GM23248 (cell line): ENCODE results near the gene NECTIN3. TPM values are rescaled to one million over a fixed set of nuclear protein-coding genes. Genes with fewer than 3 reads are reported as not detected.

Source experiments
- DNase-seq: peaks from one replicate; pipeline ENCODE4 v3.0.0-alpha.2; 2015
- H2AFZ ChIP-seq: fragments of 200-600 bp; sonication (generic); 2 replicates; pipeline ENCODE4 v1.6.1; 2016; ENCODE audit warnings: antibody characterized with exemption
- H3F3A ChIP-seq: fragments of 200-600 bp; sonication (generic); 2 replicates; pipeline ENCODE4 v1.6.1; 2016; ENCODE audit warnings: mild to moderate bottlenecking, antibody characterized with exemption, mixed run types; ENCODE audit not compliant: insufficient read depth
- H3K27ac ChIP-seq: fragments of 200-600 bp; sonication (generic); 2 replicates; pipeline ENCODE4 v1.5.1; 2016; ENCODE audit warnings: mild to moderate bottlenecking
- H3K27me3 ChIP-seq: fragments of 200-600 bp; sonication (generic); replicated peaks from 2 replicates; pipeline ENCODE4 v1.6.1; 2016; ENCODE audit warnings: mild to moderate bottlenecking; ENCODE audit not compliant: insufficient read depth
- H3K36me3 ChIP-seq: fragments of 200-600 bp; sonication (generic); 2 replicates; pipeline ENCODE4 v1.6.1; 2016; ENCODE audit warnings: low read depth, mild to moderate bottlenecking
- H3K4me1 ChIP-seq: fragments of 200-600 bp; sonication (generic); 2 replicates; pipeline ENCODE4 v1.6.1; 2016; ENCODE audit warnings: mild to moderate bottlenecking; ENCODE audit not compliant: insufficient read depth
- H3K4me2 ChIP-seq: fragments of 200-600 bp; sonication (generic); one replicate; pipeline ENCODE4 v1.6.1; 2016; ENCODE audit warnings: mild to moderate bottlenecking; ENCODE audit not compliant: unreplicated experiment
- H3K4me3 ChIP-seq: fragments of 200-600 bp; sonication (generic); 2 replicates; pipeline ENCODE4 v1.5.1; 2016; ENCODE audit warnings: mild to moderate bottlenecking
- H3K79me2 ChIP-seq: fragments of 200-600 bp; sonication (generic); 2 replicates; pipeline ENCODE4 v1.6.1; 2016; ENCODE audit warnings: mild to moderate bottlenecking; ENCODE audit not compliant: insufficient read depth
- H3K9ac ChIP-seq: fragments of 200-600 bp; sonication (generic); 2 replicates; pipeline ENCODE4 v1.6.1; 2016; ENCODE audit warnings: mild to moderate bottlenecking
- H3K9me2 ChIP-seq: fragments of 200-600 bp; sonication (generic); 2 replicates; pipeline ENCODE4 v1.6.1; 2016; ENCODE audit warnings: mixed run types, mild to moderate bottlenecking, moderate library complexity; ENCODE audit not compliant: insufficient read depth
- H3K9me3 ChIP-seq: fragments of 200-600 bp; sonication (generic); one replicate; pipeline ENCODE4 v1.6.1; 2017; ENCODE audit warnings: low read depth
- H4K20me1 ChIP-seq: fragments of 200-600 bp; sonication (generic); 2 replicates; pipeline ENCODE4 v1.6.0; 2016; ENCODE audit not compliant: insufficient read depth
- EZH2 ChIP-seq: fragments of 200-600 bp; sonication (generic); IDR thresholded peaks from 2 replicates; pipeline ENCODE4 v1.6.1; 2018; ENCODE audit warnings: antibody characterized with exemption, mild to moderate bottlenecking; ENCODE audit not compliant: insufficient read depth, poor library complexity, severe bottlenecking
- EZH2phosphoT487 ChIP-seq: fragments of 200-600 bp; sonication (generic); IDR thresholded peaks from 2 replicates; pipeline ENCODE4 v1.6.1; 2018; ENCODE audit warnings: antibody characterized with exemption, moderate library complexity, mild to moderate bottlenecking, low read depth; ENCODE audit not compliant: insufficient read depth
- WGBS, 2 experiments: methylation state at CpG; one replicate each; pipeline ENCODE4 v1.1.6; 2015 to 2017; ENCODE audit warnings: low lambda C conversion rate in 2 of 2, low coverage in 1 of 2; ENCODE audit errors: missing lambda C conversion rate in 2 of 2; 5-methylcytosine and 5-hydroxymethylcytosine counted together
- in situ Hi-C: fragments of 300-500 bp; cut with MboI; formaldehyde crosslinking; loops from 2 replicates; pipeline ENCODE4 v1.15.0; 2020
- polyA plus RNA-seq: library from polyadenylated mRNA; unstranded; fragments of >200 nt; fragmentation: Nextera tagmentation; extraction: Ambion mirVana; gene quantifications from 2 replicates; pipeline ENCODE4 v1.2.1, GENCODE V29; 2016
- total RNA-seq: library from RNA; depleted of rRNA; stranded (reverse); fragments of >200 nt; shearing (Covaris generic); gene quantifications from 2 replicates; pipeline ENCODE4 v1.2.3, GENCODE V29; 2014

Gene NECTIN3
- total and polyA plus RNA-seq, 2 experiments from 2014 or later = 11.7 to 125 TPM

GRCh38 chr3:111033470-111034050, 38.1 kb upstream of the NECTIN3 start:
- Histone ChIP-seq H2AFZ (no peak overlapping the region), H3K4me3 (no peak overlapping the region), H3K27ac (no peak overlapping the region), H3K9me2 (no peaks in the 10 kb centered on the region), H3F3A (no peaks in the 10 kb centered on the region), H3K4me2 (no peak overlapping the region), H3K4me1 (no peaks in the 10 kb centered on the region), H3K9me3 (no peaks in the 10 kb centered on the region), H3K9ac (no peak overlapping the region), H3K79me2 (no peaks in the 10 kb centered on the region), H3K36me3 (no peaks in the 10 kb centered on the region), H3K27me3 (no peaks in the 10 kb centered on the region), H4K20me1 (no peaks in the 10 kb centered on the region)
- no peak for TF ChIP-seq EZH2
- TF ChIP-seq EZH2phosphoT487 = no peak
- in situ Hi-C loops = no loop called here
- DNase-seq = no peak
- WGBS, 2 experiments = 67% methylated on average over 1 of the region's 1 CpG

- Histone ChIP-seq H2AFZ (no peak overlapping the region), H3K36me3 (no peaks in the 10 kb centered on the region), H3K27ac (no peak overlapping the region), H3K9ac (no peak overlapping the region), H3F3A (no peaks in the 10 kb centered on the region), H3K9me3 (no peaks in the 10 kb centered on the region), H3K27me3 (no peaks in the 10 kb centered on the region), H3K4me1 (no peaks in the 10 kb centered on the region), H3K79me2 (no peaks in the 10 kb centered on the region), H4K20me1 (no peaks in the 10 kb centered on the region), H3K4me3 (no peak overlapping the region), H3K9me2 (no peaks in the 10 kb centered on the region), H3K4me2 (no peak overlapping the region)
- no peak for DNase-seq
- in situ Hi-C loops = no loop called here
- 50 to 56% methylated on average over 2 of the region's 2 CpGs for WGBS, 2 experiments
- TF ChIP-seq EZH2 (no peak), EZH2phosphoT487 (no peak)
These were observed 36.3 kb upstream of the NECTIN3 start for GRCh38 chr3:111035316-111035715.

- Histone ChIP-seq H3K4me2 (no peak overlapping the region), H3K9me2 (no peaks in the 10 kb centered on the region), H3K27me3 (no peaks in the 10 kb centered on the region), H3K79me2 (no peaks in the 10 kb centered on the region), H3K4me1 (no peaks in the 10 kb centered on the region), H3K9ac (no peak overlapping the region), H3K9me3 (no peaks in the 10 kb centered on the region), H3K36me3 (no peaks in the 10 kb centered on the region), H3F3A (no peaks in the 10 kb centered on the region), H3K27ac (no peak overlapping the region), H2AFZ (no peak overlapping the region), H3K4me3 (no peak overlapping the region), H4K20me1 (no peaks in the 10 kb centered on the region)
- 96 to 100% methylated on average over 2 of the region's 2 CpGs for WGBS, 2 experiments
- TF ChIP-seq EZH2phosphoT487 = no peak
- no peak for TF ChIP-seq EZH2
- in situ Hi-C loops = no loop called here
- no peak for DNase-seq
These were observed 35.7 kb upstream of the NECTIN3 start for GRCh38 chr3:111035902-111036301.

GRCh38 chr3:111040959-111041358, 30.7 kb upstream of the NECTIN3 start:
- Histone ChIP-seq H3K4me1 (no peaks in the 10 kb centered on the region), H4K20me1 (no peaks in the 10 kb centered on the region), H3K9ac (no peak overlapping the region), H2AFZ (no peak overlapping the region), H3K4me2 (no peak overlapping the region), H3K27ac (no peak overlapping the region), H3K9me3 (no peaks in the 10 kb centered on the region), H3K36me3 (no peaks in the 10 kb centered on the region), H3K9me2 (no peaks in the 10 kb centered on the region), H3K4me3 (no peak overlapping the region), H3K27me3 (no peaks in the 10 kb centered on the region), H3K79me2 (no peaks in the 10 kb centered on the region), H3F3A (no peaks in the 10 kb centered on the region)
- in situ Hi-C loops = no loop called here
- no peak for DNase-seq
- TF ChIP-seq EZH2phosphoT487 (no peak), EZH2 (no peak)
- WGBS, 2 experiments = 73 to 74% methylated on average over 2 of the region's 2 CpGs

- Histone ChIP-seq H3K4me2 (no peak overlapping the region), H3K9me2 (no peaks in the 10 kb centered on the region), H3K9ac (no peak overlapping the region), H3K4me3 (no peak overlapping the region), H2AFZ (no peak overlapping the region), H3K79me2 (no peaks in the 10 kb centered on the region), H3K36me3 (no peaks in the 10 kb centered on the region), H3K27ac (no peak overlapping the region), H3K4me1 (no peaks in the 10 kb centered on the region), H3K27me3 (no peaks in the 10 kb centered on the region), H3K9me3 (no peaks in the 10 kb centered on the region), H4K20me1 (no peaks in the 10 kb centered on the region), H3F3A (no peaks in the 10 kb centered on the region)
- 92% methylated on average over 6 of the region's 6 CpGs for WGBS, 2 experiments
- peak; percentile 2 for DNase-seq
- in situ Hi-C loops = no loop called here
- no peak for TF ChIP-seq EZH2
- no peak for TF ChIP-seq EZH2phosphoT487
These were observed 26.1 kb upstream of the NECTIN3 start for GRCh38 chr3:111045564-111045963.
